Neuronal stem cell (in vitro differentiated cells): ENCODE measurements around the gene ZNF396.

Experiments used
- DNase-seq: peaks from one replicate; pipeline ENCODE4 v3.0.0-alpha.2; 2013; ENCODE audit warnings: low spot score
- H2AFZ ChIP-seq: one replicate; pipeline ENCODE4 v1.6.1; 2013; ENCODE audit warnings: mild to moderate bottlenecking, low read length, inconsistent platforms
- H2AK5ac ChIP-seq: 2 replicates; pipeline ENCODE4 v1.6.1; 2013; ENCODE audit warnings: low read depth, mild to moderate bottlenecking, inconsistent platforms, low read length, moderate library complexity, mixed read lengths
- H2BK120ac ChIP-seq: 2 replicates; pipeline ENCODE4 v1.6.1; 2013; ENCODE audit warnings: low read depth, mild to moderate bottlenecking, inconsistent platforms, low read length, moderate library complexity, mixed read lengths
- H2BK12ac ChIP-seq: one replicate; pipeline ENCODE4 v1.6.1; 2013; ENCODE audit warnings: low read length, inconsistent platforms
- H2BK15ac ChIP-seq: 2 replicates; pipeline ENCODE4 v1.6.1; 2013; ENCODE audit warnings: mild to moderate bottlenecking, low read length, inconsistent platforms, mixed read lengths
- H2BK5ac ChIP-seq: one replicate; pipeline ENCODE4 v1.6.1; 2013; ENCODE audit warnings: inconsistent platforms, mild to moderate bottlenecking, low read length, moderate library complexity
- H3K14ac ChIP-seq: one replicate; pipeline ENCODE4 v1.6.1; 2013; ENCODE audit warnings: low read length, inconsistent platforms
- H3K18ac ChIP-seq: 2 replicates; pipeline ENCODE4 v1.6.1; 2013; ENCODE audit warnings: low read length, inconsistent platforms
- H3K23ac ChIP-seq: 2 replicates; pipeline ENCODE4 v1.6.1; 2013; ENCODE audit warnings: low read depth, mild to moderate bottlenecking, mixed read lengths, low read length, inconsistent platforms; ENCODE audit not compliant: poor library complexity
- H3K27ac ChIP-seq: replicated peaks from 3 replicates; pipeline ENCODE4 v1.5.1; 2013; ENCODE audit warnings: low read length, inconsistent platforms
- H3K27me3 ChIP-seq, 3 experiments: 2 replicates each; pipeline ENCODE4 v1.6.1; 2013; ENCODE audit warnings: low read length in 3 of 3, mild to moderate bottlenecking in 2 of 3, inconsistent platforms in 1 of 3, low read depth in 1 of 3, mixed read lengths in 1 of 3, moderate library complexity in 1 of 3; ENCODE audit not compliant: control insufficient read depth in 3 of 3, insufficient read depth in 3 of 3
- H3K36me3 ChIP-seq, 2 donors: replicated peaks in 1 of 2; 2 replicates each; pipeline ENCODE4 v1.6.1; 2013; ENCODE audit warnings: low read length in 2 of 2; ENCODE audit not compliant: control insufficient read depth in 2 of 2, insufficient read depth in 2 of 2
- H3K4ac ChIP-seq: 2 replicates; pipeline ENCODE4 v1.6.1; 2013; ENCODE audit warnings: inconsistent platforms, mild to moderate bottlenecking, low read length, moderate library complexity
- H3K4me1 ChIP-seq, 2 donors: 1 replicate in 1 of 2; 2 replicates in 1 of 2; pipeline ENCODE4 v1.6.1; 2013; ENCODE audit warnings: low read length in 2 of 2, low read depth in 1 of 2; ENCODE audit not compliant: control insufficient read depth in 2 of 2, insufficient read depth in 1 of 2
- H3K4me2 ChIP-seq: one replicate; pipeline ENCODE4 v1.6.1; 2013; ENCODE audit warnings: mild to moderate bottlenecking, low read length, inconsistent platforms; ENCODE audit not compliant: insufficient read depth, poor library complexity, severe bottlenecking
- H3K4me3 ChIP-seq, 2 donors: 2 replicates each; pipeline ENCODE4 v1.5.1; 2013; ENCODE audit warnings: low read length in 2 of 2, mild to moderate bottlenecking in 2 of 2, inconsistent platforms in 1 of 2, moderate library complexity in 1 of 2
- H3K79me1 ChIP-seq: one replicate; pipeline ENCODE4 v1.6.1; 2013; ENCODE audit warnings: low read depth, mild to moderate bottlenecking, inconsistent platforms, low read length, moderate library complexity
- H3K9ac ChIP-seq: one replicate; pipeline ENCODE4 v1.6.1; 2013; ENCODE audit warnings: mild to moderate bottlenecking, low read depth, low read length, inconsistent platforms; ENCODE audit not compliant: poor library complexity
- H3K9me3 ChIP-seq, 2 donors: replicated peaks in 1 of 2; 2 replicates each; pipeline versions ENCODE3 to v1.6.1; 2013; ENCODE audit warnings: low read length in 2 of 2, mild to moderate bottlenecking in 2 of 2, inconsistent platforms in 1 of 2, low read depth in 1 of 2, mixed read lengths in 1 of 2, moderate library complexity in 1 of 2; ENCODE audit not compliant: control insufficient read depth in 2 of 2, insufficient read depth in 1 of 2
- H4K8ac ChIP-seq: one replicate; pipeline ENCODE4 v1.6.1; 2013; ENCODE audit warnings: low read depth, mild to moderate bottlenecking, inconsistent platforms, low read length, moderate library complexity
- H4K91ac ChIP-seq: one replicate; pipeline ENCODE4 v1.6.1; 2013; ENCODE audit warnings: low read length, low read depth, mild to moderate bottlenecking, inconsistent platforms; ENCODE audit not compliant: poor library complexity
- WGBS, 2 donors: extraction: QIAGEN DNeasy Blood & Tissue Kit; methylation state at CpG; one replicate each; pipeline ENCODE4 v1.1.7; 2013; ENCODE audit warnings: missing lambda C conversion rate in 2 of 2, mixed read lengths in 1 of 2; ENCODE audit not compliant: insufficient read length in 2 of 2, insufficient replicate concordance in 1 of 2; ENCODE audit errors: extremely low coverage in 2 of 2; 5-methylcytosine and 5-hydroxymethylcytosine counted together

The ZNF396 gene

DNA sequence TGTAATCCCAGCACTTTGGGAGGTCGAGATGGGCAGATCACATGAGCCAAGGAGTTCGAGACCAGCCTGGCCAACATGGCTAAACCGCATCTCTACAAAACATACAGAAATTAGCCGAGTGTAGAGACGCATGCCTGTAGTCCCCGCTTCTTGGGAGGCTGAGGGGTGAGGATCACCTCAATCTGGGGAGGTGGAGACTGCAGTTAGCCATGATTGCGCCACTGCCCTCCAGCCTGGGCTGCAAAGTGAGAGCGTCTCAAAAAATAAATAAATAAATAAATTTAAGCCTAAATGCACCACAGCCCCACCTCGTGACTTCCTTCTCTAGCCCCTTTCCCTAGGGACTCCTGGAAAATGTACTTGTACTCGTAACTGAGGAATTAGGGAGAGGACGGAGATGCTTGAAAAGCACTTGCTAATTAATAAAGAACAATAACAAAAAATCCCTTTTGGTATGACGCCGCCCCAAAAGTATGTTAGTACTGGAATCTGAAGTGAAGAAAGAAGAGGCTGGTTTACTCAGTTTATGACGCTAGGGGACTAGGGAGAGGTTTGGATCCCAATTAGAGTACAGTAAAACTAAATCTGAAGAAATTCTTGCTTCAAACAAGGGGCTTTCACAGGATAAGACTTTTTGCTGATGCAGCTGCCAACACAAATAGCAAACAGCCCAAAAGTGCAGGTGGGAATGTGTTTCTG lies 887 bp upstream of the ZNF396 start:
- Histone ChIP-seq H2AFZ (no peak overlapping the region), H3K27ac (no peak overlapping the region), H4K91ac (no peak overlapping the region), H2AK5ac (no peak overlapping the region), H3K9me3 (peaks cover 2 to 3% of the 10 kb centered on the region in 2 donors), H3K4ac (no peak overlapping the region), H2BK5ac (no peak overlapping the region), H2BK12ac (no peak overlapping the region), H3K4me1 (peaks cover 2 to 3% of the 10 kb centered on the region in 2 donors), H3K23ac (no peak overlapping the region), H3K9ac (no peak overlapping the region), H3K79me1 (no peaks in the 10 kb centered on the region), H3K14ac (no peak overlapping the region), H3K27me3 (peaks cover 0 to 28% (median 6%) of the 10 kb centered on the region in 3 experiments), H4K8ac (no peak overlapping the region), H2BK120ac (no peak overlapping the region), H3K4me2 (no peak overlapping the region), H3K4me3 (no peak overlapping the region), H2BK15ac (no peak overlapping the region), H3K36me3 (no peaks in the 10 kb centered on the region), H3K18ac (no peak overlapping the region)
- DNase-seq, result no peak
- no CpG with 5 or more reads among the region's 14 CpGs for WGBS, 2 donors

DNA sequence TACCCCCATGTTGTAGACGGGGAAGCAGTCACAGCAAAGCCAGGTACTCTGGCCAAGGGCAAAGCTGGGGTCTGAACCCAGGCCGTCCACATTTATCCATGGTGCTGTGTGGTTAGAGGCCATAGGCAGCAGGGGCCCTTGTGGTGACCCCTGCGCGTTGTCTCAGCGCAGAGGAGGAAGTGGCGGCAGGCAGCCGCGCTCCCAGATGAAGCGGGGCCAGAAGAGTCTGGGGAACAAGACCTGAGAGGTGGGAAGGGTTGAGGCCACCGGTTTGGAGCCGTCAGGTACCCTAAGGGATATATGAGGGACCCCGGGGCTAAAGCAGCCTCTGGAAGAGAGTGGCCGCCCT lies 770 bp downstream of the ZNF396 start:
- Histone ChIP-seq H3K4me3 (peak overlapping the region; percentile 64 to 84), H2AFZ (peak overlapping the region; percentile 98), H2AK5ac (peak overlapping the region; percentile 6), H3K14ac (peak overlapping the region; percentile 99), H2BK12ac (no peak overlapping the region), H3K36me3 (no peaks in the 10 kb centered on the region), H3K4me1 (peaks cover 2 to 3% of the 10 kb centered on the region in 2 donors), H3K23ac (peak overlapping the region; percentile 85), H4K91ac (no peak overlapping the region), H4K8ac (no peak overlapping the region), H2BK15ac (no peak overlapping the region), H2BK120ac (no peak overlapping the region), H3K79me1 (no peaks in the 10 kb centered on the region), H3K27ac (no peak overlapping the region), H3K9me3 (no peaks in the 10 kb centered on the region), H3K27me3 (peaks cover 0 to 28% (median 6%) of the 10 kb centered on the region in 3 experiments), H3K4ac (no peak overlapping the region), H3K18ac (peak overlapping the region; percentile 89), H2BK5ac (no peak overlapping the region), H3K9ac (peak overlapping the region; percentile 87), H3K4me2 (peak overlapping the region; percentile 92)
- no CpG with 5 or more reads among the region's 13 CpGs for whole genome bisulfite sequencing, 2 donors
- DNase-seq, result no peak

DNA sequence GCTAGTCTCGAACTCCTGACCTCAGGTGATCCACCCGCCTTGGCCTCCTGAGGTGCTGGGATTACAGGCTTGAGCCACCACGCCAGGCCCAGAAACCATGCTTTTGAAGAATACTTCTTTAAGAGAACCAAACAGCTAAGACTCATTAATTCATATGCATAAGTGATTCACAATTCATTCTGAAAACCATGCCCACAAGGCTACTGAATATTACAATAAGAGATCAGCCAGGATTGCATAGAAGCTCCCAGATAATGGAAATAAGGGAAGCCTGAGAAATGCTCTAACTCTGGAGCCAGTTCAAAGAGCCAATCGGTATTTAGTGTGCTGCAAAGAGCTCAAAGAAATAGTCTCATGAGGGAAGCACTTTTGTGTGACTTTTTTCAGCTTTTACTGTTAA lies 2.4 kb downstream of the ZNF396 start:
- no peak for DNase-seq
- Histone ChIP-seq H3K4me3 (no peak overlapping the region), H2BK12ac (no peak overlapping the region), H4K8ac (no peak overlapping the region), H2BK15ac (no peak overlapping the region), H3K9ac (no peak overlapping the region), H3K27me3 (peaks cover 0 to 24% (median 6%) of the 10 kb centered on the region in 3 experiments), H3K18ac (no peak overlapping the region), H3K27ac (no peak overlapping the region), H3K36me3 (no peaks in the 10 kb centered on the region), H3K23ac (no peak overlapping the region), H3K4me1 (peaks cover 2 to 3% of the 10 kb centered on the region in 2 donors), H4K91ac (no peak overlapping the region), H3K9me3 (no peaks in the 10 kb centered on the region), H3K4ac (no peak overlapping the region), H3K4me2 (no peak overlapping the region), H3K14ac (no peak overlapping the region), H3K79me1 (no peaks in the 10 kb centered on the region), H2BK120ac (no peak overlapping the region), H2BK5ac (no peak overlapping the region), H2AFZ (no peak overlapping the region), H2AK5ac (no peak overlapping the region)
- no CpG with 5 or more reads among the region's 4 CpGs for WGBS, 2 donors

DNA sequence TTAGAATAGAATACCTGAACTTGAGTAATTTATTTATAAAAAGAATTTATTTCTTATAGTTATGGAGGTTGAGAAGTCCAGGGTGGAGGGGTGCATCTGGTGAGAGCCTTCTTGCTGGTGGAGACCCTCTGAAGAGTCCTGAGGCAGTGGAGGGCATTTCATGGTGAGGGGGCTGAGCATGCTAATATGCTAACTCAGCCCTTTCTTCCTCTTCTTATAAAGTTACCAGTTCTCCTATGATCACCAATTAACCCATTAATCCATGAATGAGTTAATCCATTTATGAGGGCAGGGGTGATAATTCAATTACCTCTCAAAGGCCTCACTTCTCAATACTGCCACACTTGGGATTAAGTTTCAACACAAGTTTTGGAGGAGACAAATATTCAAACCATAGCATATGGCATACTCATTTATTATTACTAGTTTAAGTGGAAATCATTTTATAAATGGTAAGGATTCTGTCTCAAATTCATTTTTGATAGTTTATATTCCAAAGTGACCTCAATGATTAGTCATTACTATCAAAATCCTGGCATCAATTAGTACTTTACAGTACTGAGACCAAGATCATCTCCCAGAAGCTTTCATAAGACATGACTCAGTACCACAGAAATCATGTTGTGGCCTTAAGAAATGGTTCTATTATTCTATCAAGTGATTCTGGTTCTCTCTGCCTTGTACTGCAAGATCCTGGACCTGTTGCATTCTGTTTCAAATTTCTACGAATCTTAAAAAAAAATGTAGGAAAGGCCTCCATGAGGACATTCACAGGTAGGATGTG lies 5.5 kb downstream of the ZNF396 start:
- H2BK15ac ChIP-seq, result no peak overlapping the region
- H3K36me3 ChIP-seq, result no peaks in the 10 kb centered on the region
- no peak for DNase-seq
- H3K27ac ChIP-seq, result no peak overlapping the region
- no peak overlapping the region for H3K9ac ChIP-seq
- H2BK12ac ChIP-seq, result no peak overlapping the region
- no peak overlapping the region for H3K4me3 ChIP-seq
- H3K9me3 ChIP-seq, result no peaks in the 10 kb centered on the region
- no peak overlapping the region for H3K4ac ChIP-seq
- H3K79me1 ChIP-seq, result no peaks in the 10 kb centered on the region
- no peak overlapping the region for H2BK120ac ChIP-seq
- H2AK5ac ChIP-seq, result no peak overlapping the region
- H2AFZ ChIP-seq, result no peak overlapping the region
- no peak overlapping the region for H3K14ac ChIP-seq
- H3K4me2 ChIP-seq, result no peak overlapping the region
- H3K18ac ChIP-seq, result no peak overlapping the region
- no CpG with 5 or more reads among the region's 1 CpG for whole genome bisulfite sequencing, 2 donors
- no peak overlapping the region for H4K91ac ChIP-seq
- no peak overlapping the region for H2BK5ac ChIP-seq
- peaks cover 2% of the 10 kb centered on the region in 2 donors for H3K4me1 ChIP-seq
- no peak overlapping the region for H3K23ac ChIP-seq
- no peaks in the 10 kb centered on the region for H3K27me3 ChIP-seq
- no peak overlapping the region for H4K8ac ChIP-seq
